CD4-positive, alpha-beta T cell (primary cell): ENCODE results near the gene ZNF500. TPM values are rescaled to one million over a fixed set of nuclear protein-coding genes. Genes with fewer than 3 reads are reported as not detected.

Source experiments
- ATAC-seq: fragments of 200-7000 bp; cut with Tn5 transposase; one replicate; pipeline ENCODE4 v1.10.0; 2022; ENCODE audit warnings: mild to moderate bottlenecking; ENCODE audit not compliant: poor library complexity
- CTCF ChIA-PET: fragments of 350-600 bp; sonication (Branson Sonifier 250); formaldehyde crosslinking; loops from one replicate; lab custom pipeline; 2021; ENCODE audit warnings: antibody characterized with exemption, inconsistent platforms; lab: Charles Lee
- POLR2A ChIA-PET: fragments of 350-600 bp; sonication (Branson Sonifier 250); formaldehyde crosslinking; loops from one replicate; lab custom pipeline; 2021; ENCODE audit warnings: antibody characterized with exemption, inconsistent platforms; lab: Charles Lee
- DNase-seq, 14 experiments: peaks; one replicate each; pipeline ENCODE4 v3.0.0-alpha.2; 2013 to 2020; ENCODE audit warnings: mixed read lengths in 2 of 14
- H3K27ac ChIP-seq, 2 donors: one replicate each; pipeline versions ENCODE4 v1.5.1 to v1.7.0; 2013; ENCODE audit warnings: low read length in 2 of 2, low read depth in 1 of 2, mild to moderate bottlenecking in 1 of 2
- H3K27me3 ChIP-seq, 2 experiments: 1 replicate in 1 of 2; 2 replicates in 1 of 2; pipeline versions ENCODE4 v1.6.1 to v1.7.0; 2013; ENCODE audit warnings: low read length in 2 of 2, control low read depth in 1 of 2, mild to moderate bottlenecking in 1 of 2, moderate library complexity in 1 of 2; ENCODE audit not compliant: insufficient read depth in 2 of 2, control insufficient read depth in 1 of 2
- H3K36me3 ChIP-seq: one replicate; pipeline ENCODE4 v1.6.1; 2013; ENCODE audit warnings: low read length, control low read depth; ENCODE audit not compliant: insufficient read depth
- H3K4me1 ChIP-seq: one replicate; pipeline ENCODE4 v1.6.1; 2013; ENCODE audit warnings: low read length, control low read depth; ENCODE audit not compliant: insufficient read depth
- H3K4me3 ChIP-seq: one replicate; pipeline ENCODE4 v1.5.1; 2013; ENCODE audit warnings: mild to moderate bottlenecking, low read length, moderate library complexity
- H3K9me3 ChIP-seq, 2 experiments: 1 replicate in 1 of 2; 2 replicates in 1 of 2; pipeline versions ENCODE4 v1.6.1 to v1.7.0; 2013; ENCODE audit warnings: low read length in 2 of 2, mild to moderate bottlenecking in 2 of 2, control low read depth in 1 of 2, moderate library complexity in 1 of 2; ENCODE audit not compliant: control insufficient read depth in 1 of 2, insufficient read depth in 1 of 2
- H3K27ac Mint-ChIP-seq: one replicate; pipeline ENCODE4 v1.8.0; 2020; ENCODE audit warnings: mixed read lengths
- H3K27me3 Mint-ChIP-seq: one replicate; pipeline ENCODE4 v1.8.0; 2021; ENCODE audit warnings: mixed read lengths
- H3K36me3 Mint-ChIP-seq: one replicate; pipeline ENCODE4 v1.8.0; 2021; ENCODE audit warnings: low read depth, mixed read lengths
- H3K4me1 Mint-ChIP-seq: one replicate; pipeline ENCODE4 v1.8.0; 2021; ENCODE audit warnings: low read depth, mixed read lengths
- H3K4me3 Mint-ChIP-seq: one replicate; pipeline ENCODE4 v1.8.0; 2020; ENCODE audit warnings: mild to moderate bottlenecking, mixed read lengths
- H3K9me3 Mint-ChIP-seq: one replicate; pipeline ENCODE4 v1.8.0; 2020; ENCODE audit warnings: mixed read lengths
- CTCF ChIP-seq: fragments of 200-600 bp; IDR thresholded peaks from one replicate; pipeline ENCODE4 v1.8.0; 2022; ENCODE audit warnings: antibody characterized with exemption, mild to moderate bottlenecking
- intact Hi-C, 2 experiments: fragments of 100-400 bp; cut with DNase I in 1 of 2; cut with micrococcal nuclease in 1 of 2; formaldehyde crosslinking; loops; one replicate each; pipeline versions ENCODE4 v1.15.1 to v1.9.0; 2023 to 2025; cut with DNase I, micrococcal nuclease
- total RNA-seq, 174 experiments: library from RNA in 2 of 174; stranded (reverse) in 2 of 174; gene quantifications; one replicate each; pipeline ENCODE4 v1.2.3 and lab custom pipeline; 2021 to 2026

The ZNF500 gene
- total RNA-seq, 2 experiments from 2014 or later: 11.8 to 12.4 TPM

- peaks cover 31% of the 10 kb centered on the region for H3K4me1 Mint-ChIP-seq
- peak within 1 kb of the TSS; percentile 98 for H3K4me3 Mint-ChIP-seq
- H3K27me3 Mint-ChIP-seq: no peaks in the 10 kb centered on the region
- Histone ChIP-seq H3K4me3 (peak within 1 kb of the TSS; percentile 99), H3K36me3 (peaks cover 8% of the 10 kb centered on the region), H3K4me1 (peaks cover 21% of the 10 kb centered on the region), H3K27ac (peak within 1 kb of the TSS; percentile 68 to 85), H3K27me3 (no peaks in the 10 kb centered on the region), H3K9me3 (no peaks in the 10 kb centered on the region)
- TF ChIP-seq CTCF: no peak
- DNase-seq (peak; percentile 57 to 90 (median 72)), ATAC-seq (peak; percentile 76)
- intact Hi-C loops: loop anchor here (1.0 to 10.0 kb wide), 9 partner anchors 33 to 341 kb away; partner anchors contain the start of genes ROGDI (in 2 of the 2), ZNF500 (in 2 of the 2), ALG1 (in 1 of the 2) and GLYR1 (in 1 of the 2)
- ChIA-PET CTCF (interaction anchor here (0.9 to 1.6 kb wide), 6 partner anchors 40 to 480 kb away, joined by 3 to 7 read pairs (median 4); partner anchors contain the start of genes CDIP1, MGRN1 and ROGDI), POLR2A (interaction anchor here (0.6 to 3.0 kb wide), 27 partner anchors 9 to 480 kb away, joined by 3 to 61 read pairs (median 4); partner anchors contain the start of genes CDIP1, GLYR1, MGRN1 and NAGPA)
- peak within 1 kb of the TSS; percentile 90 for H3K27ac Mint-ChIP-seq
- H3K9me3 Mint-ChIP-seq: no peaks in the 10 kb centered on the region
- H3K36me3 Mint-ChIP-seq: peaks cover 19% of the 10 kb centered on the region
These were observed 32.8 kb downstream of the ZNF500 start, which contains the start of the genes ANKS3 and DNAAF8 for GRCh38 chr16:4734063-4734729. Gene ANKS3, minus strand, starts transcription at chr16:4734271. Its CDS starts 4,122 bp downstream, at chr16:4730149. Gene DNAAF8, plus strand, starts transcription at chr16:4734537. Its CDS starts 1,978 bp downstream, at chr16:4736515.

GRCh38 chr16:4733747-4734062 lies 33.3 kb downstream of the ZNF500 start:
- H3K9me3 Mint-ChIP-seq: no peaks in the 10 kb centered on the region
- intact Hi-C loops: loop anchor here (1.0 to 10.0 kb wide), 9 partner anchors 33 to 341 kb away; partner anchors contain the start of genes ROGDI (in 2 of the 2), ZNF500 (in 2 of the 2), ALG1 (in 1 of the 2) and GLYR1 (in 1 of the 2)
- ChIA-PET CTCF (interaction anchor here (1.0 to 1.6 kb wide), 4 partner anchors 40 to 117 kb away, joined by 3 to 7 read pairs (median 5); partner anchors contain the start of genes MGRN1 and ROGDI), POLR2A (interaction anchor here (0.8 to 3.0 kb wide), 18 partner anchors 9 to 480 kb away, joined by 3 to 61 read pairs (median 6); partner anchors contain the start of genes CDIP1, GLYR1, MGRN1 and NAGPA)
- DNase-seq: peak in 4 of 14 experiments; percentile 4 to 25 (median 10)
- H3K4me3 ChIP-seq: peak overlapping the region; percentile 99
- no peak for TF ChIP-seq CTCF
- H3K27ac ChIP-seq: peak overlapping the region in 1 of 2 donors; percentile 68
- peaks cover 21% of the 10 kb centered on the region for H3K4me1 ChIP-seq
- H3K9me3 ChIP-seq: no peaks in the 10 kb centered on the region
- H3K36me3 Mint-ChIP-seq: peaks cover 22% of the 10 kb centered on the region
- peaks cover 31% of the 10 kb centered on the region for H3K4me1 Mint-ChIP-seq
- H3K36me3 ChIP-seq: peaks cover 13% of the 10 kb centered on the region
- peak; percentile 19 for ATAC-seq
- peak overlapping the region; percentile 98 for H3K4me3 Mint-ChIP-seq
- H3K27me3 ChIP-seq: no peaks in the 10 kb centered on the region
- H3K27ac Mint-ChIP-seq: peak overlapping the region; percentile 90
- no peaks in the 10 kb centered on the region for H3K27me3 Mint-ChIP-seq

GRCh38 chr16:4733211-4733742 lies 33.7 kb downstream of the ZNF500 start:
- TF ChIP-seq CTCF: no peak
- H3K27ac Mint-ChIP-seq: peak overlapping the region; percentile 90
- intact Hi-C loops: loop anchor here in 1 of 2 experiments (10.0 kb wide), 3 partner anchors 222 to 342 kb away; partner anchors contain the start of genes ALG1, NAGPA and SEC14L5
- CTCF ChIA-PET: interaction anchor here (1.1 kb wide), 2 partner anchors 69 to 117 kb away, joined by 3 to 4 read pairs; partner anchors contain the start of gene ROGDI
- peak overlapping the region; percentile 98 for H3K4me3 Mint-ChIP-seq
- H3K36me3 ChIP-seq: peaks cover 16% of the 10 kb centered on the region
- H3K27ac ChIP-seq: no peak overlapping the region
- POLR2A ChIA-PET: interaction anchor here (1.0 to 3.0 kb wide), 10 partner anchors 34 to 194 kb away, joined by 3 to 61 read pairs (median 9); partner anchors contain the start of genes CDIP1, MGRN1, NUDT16L1 and ROGDI
- H3K4me1 ChIP-seq: peaks cover 21% of the 10 kb centered on the region
- peaks cover 26% of the 10 kb centered on the region for H3K36me3 Mint-ChIP-seq
- DNase-seq: no peak
- no peak for ATAC-seq
- no peaks in the 10 kb centered on the region for H3K27me3 ChIP-seq
- H3K9me3 ChIP-seq: no peaks in the 10 kb centered on the region
- peak overlapping the region; percentile 99 for H3K4me3 ChIP-seq
- no peaks in the 10 kb centered on the region for H3K9me3 Mint-ChIP-seq
- H3K27me3 Mint-ChIP-seq: no peaks in the 10 kb centered on the region
- peaks cover 31% of the 10 kb centered on the region for H3K4me1 Mint-ChIP-seq
